Motor neuron (in vitro differentiated cells): ENCODE results near the gene PRUNE2. TPM values are rescaled to one million over a fixed set of nuclear protein-coding genes. Genes with fewer than 3 reads are reported as not detected.
"Not testable (repeated sequence)": the region's sequence is repeated elsewhere in the genome, so short reads cannot be mapped to it uniquely, and the experiment has no call there.

ENCODE experiments used
- ATAC-seq, 8 experiments: fragments of 200-7000 bp; cut with Tn5 transposase; replicated peaks in 6 of 8; 2 replicates each; pipeline ENCODE4 v1.8.0; 2021; ENCODE audit warnings: mild to moderate bottlenecking in 8 of 8, moderate library complexity in 8 of 8
- H3K27ac ChIP-seq, 2 donors: fragments of 250-450 bp; sonication (Bioruptor Pico); 2 replicates each; pipeline ENCODE4 v1.9.0; 2021; ENCODE audit warnings: antibody characterized with exemption in 2 of 2, mild to moderate bottlenecking in 2 of 2, moderate library complexity in 1 of 2
- H3K4me1 ChIP-seq, 2 donors: fragments of 250-450 bp; sonication (Bioruptor Pico); replicated peaks in 1 of 2; 2 replicates each; pipeline ENCODE4 v1.6.1; 2021; ENCODE audit warnings: antibody characterized with exemption in 2 of 2, mild to moderate bottlenecking in 2 of 2, moderate library complexity in 1 of 2
- H3K4me3 ChIP-seq, 5 donors: fragments of 250-450 bp; sonication (Bioruptor Pico); 2 replicates each; pipeline ENCODE4 v1.9.0; 2021; ENCODE audit warnings: antibody characterized with exemption in 5 of 5, mild to moderate bottlenecking in 5 of 5, moderate library complexity in 4 of 5
- WGBS, 10 experiments: fragments of 450-650 bp; shearing (Covaris generic); methylation state at CpG; one replicate each; pipeline ENCODE4 v1.0.0; 2022; 5-methylcytosine and 5-hydroxymethylcytosine counted together
- in situ Hi-C, 9 experiments: fragments of 400-800 bp; cut with MboI; loops; one replicate each; pipeline ENCODE4 v1.15.0; 2021; ENCODE audit warnings: low sequenced_read_pairs in 9 of 9, low pct_unique_long_range_greater_than_20kb in 2 of 9; ENCODE audit not compliant: unreplicated experiment in 9 of 9
- total RNA-seq, 8 experiments: library from RNA; unstranded; fragments of 300-600 nt; gene quantifications; 2 replicates each; pipeline versions ENCODE4 v1.2.3 to v1.2.4, GENCODE V29; 2022

Gene PRUNE2
- total RNA-seq, 8 experiments from 2014 or later, result 0.56 to 54.5 (median 11.4) TPM

GRCh38 chr9:76772686-76773445 lies 133.0 kb downstream of the PRUNE2 start:
- Histone ChIP-seq H3K4me3 (no peak overlapping the region), H3K27ac (no peak overlapping the region), H3K4me1 (no peaks in the 10 kb centered on the region)
- 50 to 100% (median 66%) methylated on average over 1 to 5 of the region's 5 CpGs for WGBS, 10 experiments
- in situ Hi-C loops, result loop anchor here in 1 of 9 experiments (25.0 kb wide), 2 partner anchors 89 to 111 kb away; no protein-coding TSS in a partner anchor
- peak in 3 of 8 experiments; percentile 30 to 52 (median 35) for ATAC-seq

- in situ Hi-C loops, result loop anchor here in 1 of 9 experiments (25.0 kb wide), 2 partner anchors 96 to 104 kb away; no protein-coding TSS in a partner anchor
- no peak for ATAC-seq
These were observed 139.8 kb downstream of the PRUNE2 start for GRCh38 chr9:76766126-76766525.

GRCh38 chr9:76764138-76764537 lies 141.8 kb downstream of the PRUNE2 start, which contains the start of gene PCA3:
TSS of gene PCA3 (plus strand) at chr9:76764438.
- in situ Hi-C loops, result loop anchor here in 1 of 9 experiments (25.0 kb wide), 2 partner anchors 98 to 102 kb away; no protein-coding TSS in a partner anchor
- no peak for ATAC-seq

More at GRCh38 chr9:76766126-76766525, 139.8 kb downstream of the PRUNE2 start:
- Histone ChIP-seq H3K4me3 (no peak overlapping the region), H3K27ac (no peak overlapping the region), H3K4me1 (no peaks in the 10 kb centered on the region)
- 38 to 100% (median 84%) methylated on average over 1 to 3 of the region's 3 CpGs; no CpG with 5 or more reads in 1 of the 10 experiments for WGBS, 10 experiments

GRCh38 chr9:76761448-76761847 lies 144.5 kb downstream of the PRUNE2 start:
- peaks cover 7 to 8% of the 10 kb centered on the region in 2 donors for H3K4me1 ChIP-seq
- WGBS, 10 experiments, result 22 to 90% (median 61%) methylated on average over 1 of the region's 1 CpG; no CpG with 5 or more reads in 2 of the 10 experiments
- in situ Hi-C loops, result loop anchor here in 1 of 9 experiments (25.0 kb wide), 2 partner anchors 99 to 101 kb away; no protein-coding TSS in a partner anchor
- ATAC-seq, result no peak
- H3K4me3 ChIP-seq, result no peak overlapping the region
- H3K27ac ChIP-seq, result no peak overlapping the region

More at GRCh38 chr9:76764138-76764537, 141.8 kb downstream of the PRUNE2 start, which contains the start of gene PCA3:
- Histone ChIP-seq H3K4me1 (no peaks in the 10 kb centered on the region), H3K27ac (no peak within 1 kb of the TSS), H3K4me3 (no peak within 1 kb of the TSS)
- WGBS, 10 experiments, result 52 to 100% (median 93%) methylated on average over 2 to 4 of the region's 4 CpGs

- Histone ChIP-seq H3K27ac (no peak overlapping the region), H3K4me1 (peaks cover 13 to 14% of the 10 kb centered on the region in 2 donors), H3K4me3 (no peak overlapping the region)
- peak in 3 of 8 experiments; percentile 58 to 76 (median 61) for ATAC-seq
- WGBS, 10 experiments, result 20 to 100% (median 65%) methylated on average over 1 to 6 of the region's 6 CpGs; no CpG with 5 or more reads in 4 of the 10 experiments
- in situ Hi-C loops, result loop anchor here in 1 of 9 experiments (25.0 kb wide), 2 partner anchors 97 to 103 kb away; no protein-coding TSS in a partner anchor
These were observed 146.2 kb downstream of the PRUNE2 start for GRCh38 chr9:76759732-76760131.

- peak in 1 of 8 experiments; percentile 41 for ATAC-seq
These were observed 147.4 kb downstream of the PRUNE2 start for GRCh38 chr9:76758476-76758875.

GRCh38 chr9:76756941-76757673 lies 148.8 kb downstream of the PRUNE2 start:
- 0 to 100% (median 71%) methylated on average over 1 to 3 of the region's 3 CpGs for WGBS, 10 experiments
- in situ Hi-C loops, result loop anchor here in 1 of 9 experiments (25.0 kb wide), 2 partner anchors 95 to 105 kb away; no protein-coding TSS in a partner anchor
- peak in 4 of 8 experiments; percentile 7 to 39 (median 24) for ATAC-seq
- Histone ChIP-seq H3K4me1 (peaks cover 13 to 14% of the 10 kb centered on the region in 2 donors), H3K4me3 (no peak overlapping the region), H3K27ac (no peak overlapping the region)

More at GRCh38 chr9:76758476-76758875, 147.4 kb downstream of the PRUNE2 start:
- Histone ChIP-seq H3K27ac (no peak overlapping the region), H3K4me1 (peaks cover 13 to 14% of the 10 kb centered on the region in 2 donors), H3K4me3 (no peak overlapping the region)
- in situ Hi-C loops, result loop anchor here in 1 of 9 experiments (25.0 kb wide), 2 partner anchors 96 to 104 kb away; no protein-coding TSS in a partner anchor
- WGBS, 10 experiments, result 30 to 100% (median 75%) methylated on average over 1 to 4 of the region's 4 CpGs; no CpG with 5 or more reads in 3 of the 10 experiments

GRCh38 chr9:76756268-76756640 lies 149.7 kb downstream of the PRUNE2 start:
- Histone ChIP-seq H3K27ac (peak overlapping the region in 1 of 2 donors; percentile 33), H3K4me3 (no peak overlapping the region), H3K4me1 (peaks cover 14 to 16% of the 10 kb centered on the region in 2 donors)
- 0 to 55% (median 10%) methylated on average over 1 to 6 of the region's 6 CpGs; no CpG with 5 or more reads in 3 of the 10 experiments for WGBS, 10 experiments
- in situ Hi-C loops, result loop anchor here in 1 of 9 experiments (25.0 kb wide), 2 partner anchors 94 to 106 kb away; no protein-coding TSS in a partner anchor
- peak; percentile 46 to 99 (median 94) for ATAC-seq

GRCh38 chr9:76751001-76751400 lies 154.9 kb downstream of the PRUNE2 start:
- no peak overlapping the region for H3K4me3 ChIP-seq
- peak in 5 of 8 experiments; percentile 25 to 64 (median 46) for ATAC-seq
- peaks cover 10 to 11% of the 10 kb centered on the region in 2 donors for H3K4me1 ChIP-seq
- 67 to 100% (median 87%) methylated on average over 2 to 3 of the region's 3 CpGs; no CpG with 5 or more reads in 1 of the 10 experiments for WGBS, 10 experiments
- no peak overlapping the region for H3K27ac ChIP-seq
- in situ Hi-C loops, result loop anchor here in 1 of 9 experiments (25.0 kb wide), 2 partner anchors 89 to 111 kb away; no protein-coding TSS in a partner anchor

GRCh38 chr9:76744336-76744735 lies 161.6 kb downstream of the PRUNE2 start:
- H3K4me1 ChIP-seq, result peaks cover under 1% of the 10 kb centered on the region in 2 donors
- H3K4me3 ChIP-seq, result no peak overlapping the region
- 0 to 86% (median 73%) methylated on average over 1 to 3 of the region's 3 CpGs; no CpG with 5 or more reads in 3 of the 10 experiments for WGBS, 10 experiments
- in situ Hi-C loops, result no loop called here
- no peak overlapping the region for H3K27ac ChIP-seq
- ATAC-seq, result peak in 1 of 8 experiments; percentile 53

- in situ Hi-C loops, result no loop called here
- H3K4me1 ChIP-seq, result peaks cover 2 to 3% of the 10 kb centered on the region in 2 donors
- H3K27ac ChIP-seq, result no peak overlapping the region
- ATAC-seq, result no peak
- no peak overlapping the region for H3K4me3 ChIP-seq
- WGBS, 10 experiments, result 8 to 100% (median 65%) methylated on average over 1 to 3 of the region's 3 CpGs
These were observed 162.0 kb downstream of the PRUNE2 start for GRCh38 chr9:76743931-76744330.

GRCh38 chr9:76742890-76743289 lies 163.0 kb downstream of the PRUNE2 start:
- WGBS, 10 experiments, result 30 to 85% (median 73%) methylated on average over 1 to 4 of the region's 4 CpGs; no CpG with 5 or more reads in 2 of the 10 experiments
- ATAC-seq, H3K27ac ChIP-seq, in situ Hi-C loops, H3K4me3 ChIP-seq: not testable (repeated sequence)
- peaks cover 13% of the 10 kb centered on the region in 2 donors for H3K4me1 ChIP-seq
